Measurements from ENCODE around the gene ICA1L.
"Not testable (repeated sequence)": the region's sequence is repeated elsewhere in the genome, so short reads cannot be mapped to it uniquely, and the experiment has no call there.

ICA1L gene

GRCh38 chr2:202883987-202884675 lies 12.6 kb upstream of the ICA1L start:
- DNase-seq (ENCODE audit: insufficient read length) (no peak), FAIRE-seq (no peak)
- TF ChIP-seq POLR2A (IDR thresholded peaks at IDR 0.05; ENCODE audit: low read depth, low read length) (no peak), POLR2AphosphoS5 (IDR thresholded peaks at IDR 0.05; ENCODE audit: low read depth, low read length) (no peak), TAF1 (IDR thresholded peaks at IDR 0.05; ENCODE audit: borderline replicate concordance, low read depth, low read length) (no peak)

- TF ChIP-seq POLR2A (IDR thresholded peaks at IDR 0.05; ENCODE audit: low read depth, low read length) (no peak), POLR2AphosphoS5 (IDR thresholded peaks at IDR 0.05; ENCODE audit: low read depth, low read length) (no peak), TAF1 (IDR thresholded peaks at IDR 0.05; ENCODE audit: borderline replicate concordance, low read depth, low read length) (no peak)
- FAIRE-seq (no peak), DNase-seq (ENCODE audit: insufficient read length) (no peak)
Observed at GRCh38 chr2:202881570-202881969, 10.0 kb upstream of the ICA1L start.

GRCh38 chr2:202877699-202878098 lies 6.1 kb upstream of the ICA1L start:
- no peak for TF ChIP-seq POLR2AphosphoS5 (IDR thresholded peaks at IDR 0.05; ENCODE audit: low read depth, low read length)
- TF ChIP-seq POLR2A (IDR thresholded peaks at IDR 0.05; ENCODE audit: low read depth, low read length) = no peak
- TF ChIP-seq TAF1 (IDR thresholded peaks at IDR 0.05; ENCODE audit: borderline replicate concordance, low read depth, low read length) = no peak
- FAIRE-seq = no peak

GRCh38 chr2:202870431-202871299 lies 901 bp downstream of the ICA1L start:
- peak; percentile 92 for FAIRE-seq
- TF ChIP-seq POLR2A (IDR thresholded peaks at IDR 0.05; ENCODE audit: low read depth, low read length) (no peak), TAF1 (IDR thresholded peaks at IDR 0.05; ENCODE audit: borderline replicate concordance, low read depth, low read length) (no peak), POLR2AphosphoS5 (IDR thresholded peaks at IDR 0.05; ENCODE audit: low read depth, low read length) (no peak)
- peak; percentile 39 for DNase-seq (ENCODE audit: insufficient read length)

More at GRCh38 chr2:202877699-202878098, 6.1 kb upstream of the ICA1L start:
- DNase-seq (ENCODE audit: insufficient read length) = no peak

- no peak for TF ChIP-seq TAF1 (IDR thresholded peaks at IDR 0.05; ENCODE audit: borderline replicate concordance, low read depth, low read length)
- TF ChIP-seq POLR2A (IDR thresholded peaks at IDR 0.05; ENCODE audit: low read depth, low read length) = no peak
- no peak for TF ChIP-seq POLR2AphosphoS5 (IDR thresholded peaks at IDR 0.05; ENCODE audit: low read depth, low read length)
- DNase-seq (ENCODE audit: insufficient read length) = no peak
- no peak for FAIRE-seq
Observed at GRCh38 chr2:202861987-202862386, 9.6 kb downstream of the ICA1L start.

GRCh38 chr2:202858601-202859000 lies 13.0 kb downstream of the ICA1L start:
- no peak for FAIRE-seq
- no peak for DNase-seq (ENCODE audit: insufficient read length)
- TF ChIP-seq TAF1 (IDR thresholded peaks at IDR 0.05; ENCODE audit: borderline replicate concordance, low read depth, low read length) (no peak), POLR2AphosphoS5 (IDR thresholded peaks at IDR 0.05; ENCODE audit: low read depth, low read length) (no peak), POLR2A (IDR thresholded peaks at IDR 0.05; ENCODE audit: low read depth, low read length) (no peak)

- DNase-seq (ENCODE audit: insufficient read length); FAIRE-seq: not testable (repeated sequence)
Observed at GRCh38 chr2:202849343-202849742, 22.2 kb downstream of the ICA1L start.

- peak; percentile 38 for FAIRE-seq
- TF ChIP-seq POLR2A (IDR thresholded peaks at IDR 0.05; ENCODE audit: low read depth, low read length) (no peak), POLR2AphosphoS5 (IDR thresholded peaks at IDR 0.05; ENCODE audit: low read depth, low read length) (no peak), TAF1 (IDR thresholded peaks at IDR 0.05; ENCODE audit: borderline replicate concordance, low read depth, low read length) (no peak)
- DNase-seq (ENCODE audit: insufficient read length) = no peak
Observed at GRCh38 chr2:202848813-202849212, 22.8 kb downstream of the ICA1L start.

GRCh38 chr2:202847693-202848524 lies 23.7 kb downstream of the ICA1L start:
- FAIRE-seq = no peak
- no peak for TF ChIP-seq POLR2A (IDR thresholded peaks at IDR 0.05; ENCODE audit: low read depth, low read length)
- DNase-seq (ENCODE audit: insufficient read length) = no peak

GRCh38 chr2:202844656-202845055 lies 26.9 kb downstream of the ICA1L start:
- no peak for FAIRE-seq
- no peak for TF ChIP-seq TAF1 (IDR thresholded peaks at IDR 0.05; ENCODE audit: borderline replicate concordance, low read depth, low read length)
- TF ChIP-seq POLR2AphosphoS5 (IDR thresholded peaks at IDR 0.05; ENCODE audit: low read depth, low read length) = no peak
- no peak for TF ChIP-seq POLR2A (IDR thresholded peaks at IDR 0.05; ENCODE audit: low read depth, low read length)

GRCh38 chr2:202842690-202843089 lies 28.9 kb downstream of the ICA1L start:
- FAIRE-seq = no peak

More at GRCh38 chr2:202844656-202845055, 26.9 kb downstream of the ICA1L start:
- DNase-seq (ENCODE audit: insufficient read length) = no peak

More at GRCh38 chr2:202842690-202843089, 28.9 kb downstream of the ICA1L start:
- no peak for DNase-seq (ENCODE audit: insufficient read length)
- TF ChIP-seq TAF1 (IDR thresholded peaks at IDR 0.05; ENCODE audit: borderline replicate concordance, low read depth, low read length) (no peak), POLR2AphosphoS5 (IDR thresholded peaks at IDR 0.05; ENCODE audit: low read depth, low read length) (no peak), POLR2A (IDR thresholded peaks at IDR 0.05; ENCODE audit: low read depth, low read length) (no peak)

Measured in GM12892 (cell line).